Effector memory CD4-positive, alpha-beta T cell (primary cell): ENCODE data around the gene RASAL3.
A peak's percentile ranks its signal among the peaks of the same experiment; 100 is the strongest.

Source experiments
- DNase-seq, 3 donors: peaks; one replicate each; pipeline ENCODE4 v3.0.0-alpha.2; 2020
- H3K27ac ChIP-seq: 2 replicates; pipeline ENCODE4 v1.7.0; 2013; ENCODE audit warnings: mild to moderate bottlenecking, low read length, moderate library complexity; ENCODE audit not compliant: insufficient read depth, poor library complexity, severe bottlenecking
- H3K27me3 ChIP-seq: replicated peaks from 2 replicates; pipeline ENCODE4 v1.7.0; 2013; ENCODE audit warnings: mild to moderate bottlenecking, low read length; ENCODE audit not compliant: insufficient read depth, control insufficient read depth, poor library complexity, severe bottlenecking
- H3K36me3 ChIP-seq: 2 replicates; pipeline ENCODE4 v1.7.0; 2013; ENCODE audit warnings: mild to moderate bottlenecking, low read length, moderate library complexity; ENCODE audit not compliant: control insufficient read depth, insufficient read depth
- H3K4me1 ChIP-seq: 2 replicates; pipeline ENCODE4 v1.7.0; 2013; ENCODE audit warnings: low read length, mild to moderate bottlenecking; ENCODE audit not compliant: control insufficient read depth, insufficient read depth, poor library complexity, severe bottlenecking
- H3K4me3 ChIP-seq: 2 replicates; pipeline ENCODE4 v1.7.0; 2013; ENCODE audit warnings: low read length, low read depth, mild to moderate bottlenecking; ENCODE audit not compliant: insufficient read depth, poor library complexity, severe bottlenecking
- H3K9me3 ChIP-seq: 2 replicates; pipeline ENCODE4 v1.7.0; 2013; ENCODE audit warnings: mild to moderate bottlenecking, low read length, moderate library complexity; ENCODE audit not compliant: control insufficient read depth

Gene RASAL3

GRCh38 chr19:15457701-15458484 is 6.5 kb downstream of the RASAL3 start:
- no peak overlapping the region for H3K4me3 ChIP-seq
- no peak for DNase-seq
- peaks cover 24% of the 10 kb centered on the region for H3K4me1 ChIP-seq
- H3K27me3 ChIP-seq: no peaks in the 10 kb centered on the region
- no peak overlapping the region for H3K27ac ChIP-seq
- no peaks in the 10 kb centered on the region for H3K9me3 ChIP-seq
- peaks cover 79% of the 10 kb centered on the region for H3K36me3 ChIP-seq

GRCh38 chr19:15456871-15457700 is 7.3 kb downstream of the RASAL3 start:
- Histone ChIP-seq H3K4me3 (no peak overlapping the region), H3K36me3 (peaks cover 86% of the 10 kb centered on the region), H3K27me3 (no peaks in the 10 kb centered on the region), H3K27ac (no peak overlapping the region), H3K9me3 (no peaks in the 10 kb centered on the region), H3K4me1 (peaks cover 16% of the 10 kb centered on the region)
- DNase-seq: no peak

- Histone ChIP-seq H3K4me3 (no peak overlapping the region), H3K9me3 (no peaks in the 10 kb centered on the region), H3K27ac (no peak overlapping the region), H3K4me1 (peaks cover 9% of the 10 kb centered on the region), H3K36me3 (peaks cover 89% of the 10 kb centered on the region), H3K27me3 (no peaks in the 10 kb centered on the region)
- DNase-seq: no peak
These were observed 7.9 kb downstream of the RASAL3 start for GRCh38 chr19:15456441-15456840.

GRCh38 chr19:15455996-15456395 is 8.3 kb downstream of the RASAL3 start:
- no peak overlapping the region for H3K4me3 ChIP-seq
- no peaks in the 10 kb centered on the region for H3K9me3 ChIP-seq
- no peaks in the 10 kb centered on the region for H3K27me3 ChIP-seq
- peaks cover 5% of the 10 kb centered on the region for H3K4me1 ChIP-seq
- no peak overlapping the region for H3K27ac ChIP-seq
- no peak for DNase-seq
- H3K36me3 ChIP-seq: peaks cover 86% of the 10 kb centered on the region

GRCh38 chr19:15453906-15454860 is 10.2 kb downstream of the RASAL3 start:
- Histone ChIP-seq H3K27me3 (no peaks in the 10 kb centered on the region), H3K27ac (no peak overlapping the region)

GRCh38 chr19:15453091-15453578 is 11.2 kb downstream of the RASAL3 start:
- Histone ChIP-seq H3K27ac (no peak overlapping the region), H3K4me1 (peaks cover 6% of the 10 kb centered on the region), H3K4me3 (no peak overlapping the region), H3K36me3 (peaks cover 62% of the 10 kb centered on the region), H3K9me3 (no peaks in the 10 kb centered on the region), H3K27me3 (no peaks in the 10 kb centered on the region)
- DNase-seq: no peak

More at GRCh38 chr19:15453906-15454860, 10.2 kb downstream of the RASAL3 start:
- Histone ChIP-seq H3K9me3 (no peaks in the 10 kb centered on the region), H3K36me3 (peaks cover 71% of the 10 kb centered on the region), H3K4me1 (peaks cover 2% of the 10 kb centered on the region), H3K4me3 (no peak overlapping the region)
- no peak for DNase-seq

GRCh38 chr19:15452111-15453047 is 12.0 kb downstream of the RASAL3 start:
- peaks cover 57% of the 10 kb centered on the region for H3K36me3 ChIP-seq
- H3K27ac ChIP-seq: no peak overlapping the region
- H3K27me3 ChIP-seq: no peaks in the 10 kb centered on the region
- no peak overlapping the region for H3K4me3 ChIP-seq
- peaks cover 6% of the 10 kb centered on the region for H3K4me1 ChIP-seq
- DNase-seq: peak in 1 of 3 donors; percentile 16
- no peaks in the 10 kb centered on the region for H3K9me3 ChIP-seq

GRCh38 chr19:15450528-15450890 is 13.8 kb downstream of the RASAL3 start:
- Histone ChIP-seq H3K9me3 (no peaks in the 10 kb centered on the region), H3K36me3 (peaks cover 41% of the 10 kb centered on the region), H3K4me3 (no peak overlapping the region), H3K4me1 (peaks cover 6% of the 10 kb centered on the region), H3K27me3 (no peaks in the 10 kb centered on the region), H3K27ac (peak overlapping the region; percentile 53)
- no peak for DNase-seq
